ENCODE results near the gene TRPM8. TPM values are rescaled to one million over a fixed set of nuclear protein-coding genes. Genes with fewer than 3 reads are reported as not detected.

Gene TRPM8
- total RNA-seq, 1 donor from 2014 or later = 7.5 TPM

DNA sequence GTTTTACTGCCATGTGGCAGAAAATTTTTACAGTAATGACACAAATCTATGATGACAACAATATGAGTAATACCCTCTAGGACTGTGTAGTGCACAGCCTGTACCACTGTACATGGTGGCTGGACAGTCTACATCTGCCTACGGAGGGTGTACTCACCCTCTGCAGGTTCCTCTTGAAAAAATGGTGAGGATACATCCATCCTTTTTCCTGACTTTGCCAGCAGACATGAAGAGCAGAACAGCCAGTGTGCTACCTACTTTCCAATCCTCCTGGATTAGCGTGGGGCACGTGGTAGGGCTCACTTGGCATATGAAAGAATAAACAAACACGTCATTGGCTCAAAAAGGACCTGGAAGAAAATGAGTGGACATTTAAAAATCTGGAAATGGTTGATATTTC is 62.6 kb downstream of the TRPM8 start:
- H3K4me1 Mint-ChIP-seq = peaks cover 17% of the 10 kb centered on the region
- no peak overlapping the region for H3K27ac Mint-ChIP-seq
- DNase-seq (ENCODE audit: low spot score) = no peak
- H3K9me3 Mint-ChIP-seq = peaks cover 15% of the 10 kb centered on the region
- H3K4me3 Mint-ChIP-seq = no peak overlapping the region
- Histone ChIP-seq H3K4me1 (peaks cover 9% of the 10 kb centered on the region), H3K4me3 (no peak overlapping the region), H3F3A (ENCODE audit: low read depth) (peaks cover 9% of the 10 kb centered on the region), H3K4me2 (no peak overlapping the region), H3K27me3 (no peaks in the 10 kb centered on the region), H4K20me1 (ENCODE audit: low read depth) (no peaks in the 10 kb centered on the region), H3K79me2 (ENCODE audit: low read depth) (no peaks in the 10 kb centered on the region), H3K9ac (no peak overlapping the region), H3K9me3 (ENCODE audit: low read depth) (no peaks in the 10 kb centered on the region), H2AFZ (replicated peaks) (no peak overlapping the region), H3K27ac (no peak overlapping the region), H3K36me3 (no peaks in the 10 kb centered on the region)
- TF ChIP-seq, protein P1, sequence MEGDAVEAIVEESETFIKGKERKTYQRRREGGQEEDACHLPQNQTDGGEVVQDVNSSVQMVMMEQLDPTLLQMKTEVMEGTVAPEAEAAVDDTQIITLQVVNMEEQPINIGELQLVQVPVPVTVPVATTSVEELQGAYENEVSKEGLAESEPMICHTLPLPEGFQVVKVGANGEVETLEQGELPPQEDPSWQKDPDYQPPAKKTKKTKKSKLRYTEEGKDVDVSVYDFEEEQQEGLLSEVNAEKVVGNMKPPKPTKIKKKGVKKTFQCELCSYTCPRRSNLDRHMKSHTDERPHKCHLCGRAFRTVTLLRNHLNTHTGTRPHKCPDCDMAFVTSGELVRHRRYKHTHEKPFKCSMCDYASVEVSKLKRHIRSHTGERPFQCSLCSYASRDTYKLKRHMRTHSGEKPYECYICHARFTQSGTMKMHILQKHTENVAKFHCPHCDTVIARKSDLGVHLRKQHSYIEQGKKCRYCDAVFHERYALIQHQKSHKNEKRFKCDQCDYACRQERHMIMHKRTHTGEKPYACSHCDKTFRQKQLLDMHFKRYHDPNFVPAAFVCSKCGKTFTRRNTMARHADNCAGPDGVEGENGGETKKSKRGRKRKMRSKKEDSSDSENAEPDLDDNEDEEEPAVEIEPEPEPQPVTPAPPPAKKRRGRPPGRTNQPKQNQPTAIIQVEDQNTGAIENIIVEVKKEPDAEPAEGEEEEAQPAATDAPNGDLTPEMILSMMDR (IDR thresholded peaks at IDR 0.05) = no peak
- TF ChIP-seq EZH2phosphoT487 (IDR thresholded peaks at IDR 0.05) = no peak
- no peak for TF ChIP-seq EZH2 (IDR thresholded peaks at IDR 0.05)
- peaks cover 3% of the 10 kb centered on the region for H3K27me3 Mint-ChIP-seq (ENCODE audit: insufficient read depth, low read depth)
- peaks cover 3% of the 10 kb centered on the region for H3K36me3 Mint-ChIP-seq

DNA sequence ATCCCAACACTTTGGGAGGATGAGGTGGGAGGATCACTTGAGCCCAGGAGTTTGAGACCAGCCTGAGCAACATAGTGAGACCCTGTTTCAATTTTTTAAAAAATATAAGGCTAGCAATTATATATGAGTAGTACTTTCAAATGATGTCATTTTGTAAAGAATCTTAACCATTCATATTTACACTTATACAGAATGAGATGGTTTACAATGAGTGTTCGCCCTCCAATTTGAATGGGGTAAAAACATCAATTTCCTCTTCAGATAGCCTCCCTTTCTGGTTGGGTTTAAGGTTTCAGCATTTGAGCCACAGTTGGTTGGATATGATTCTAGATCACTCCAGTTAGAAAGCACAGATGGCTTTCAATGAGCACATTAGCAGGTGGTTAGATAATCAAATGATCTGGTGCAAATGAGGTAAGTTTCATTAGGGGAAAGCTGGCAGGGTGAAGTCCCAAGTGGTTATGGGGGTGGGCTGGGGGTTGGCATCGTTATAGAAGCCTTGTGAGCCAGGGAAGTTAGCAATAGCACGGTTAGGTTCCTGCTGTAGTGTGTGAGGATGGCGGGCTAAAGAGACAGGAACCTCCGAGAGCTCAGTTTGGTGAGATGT is 63.9 kb downstream of the TRPM8 start:
- H3K27ac Mint-ChIP-seq = no peak overlapping the region
- H3K4me2 ChIP-seq = no peak overlapping the region
- peaks cover 16% of the 10 kb centered on the region for H3K4me1 Mint-ChIP-seq
- no peaks in the 10 kb centered on the region for H3K79me2 ChIP-seq (ENCODE audit: low read depth)
- no peak overlapping the region for H3K27ac ChIP-seq
- H2AFZ ChIP-seq (replicated peaks) = no peak overlapping the region
- peaks cover 9% of the 10 kb centered on the region for H3K4me1 ChIP-seq
- no peaks in the 10 kb centered on the region for H3K36me3 ChIP-seq
- no peak overlapping the region for H3K4me3 Mint-ChIP-seq
- no peak for DNase-seq (ENCODE audit: low spot score)
- H3K27me3 ChIP-seq = no peaks in the 10 kb centered on the region
- peaks cover 6% of the 10 kb centered on the region for H3K36me3 Mint-ChIP-seq
- no peak overlapping the region for H3K9ac ChIP-seq
- H3F3A ChIP-seq (ENCODE audit: low read depth) = peaks cover 9% of the 10 kb centered on the region
- H3K9me3 ChIP-seq (ENCODE audit: low read depth) = no peaks in the 10 kb centered on the region
- H3K4me3 ChIP-seq = no peak overlapping the region
- H3K9me3 Mint-ChIP-seq = peaks cover 22% of the 10 kb centered on the region
- H3K27me3 Mint-ChIP-seq (ENCODE audit: insufficient read depth, low read depth) = peaks cover 7% of the 10 kb centered on the region
- H4K20me1 ChIP-seq (ENCODE audit: low read depth) = no peaks in the 10 kb centered on the region
- no peak for TF ChIP-seq EZH2phosphoT487 (IDR thresholded peaks at IDR 0.05)
- TF ChIP-seq EZH2 (IDR thresholded peaks at IDR 0.05) = no peak
- TF ChIP-seq, protein P1 (IDR thresholded peaks at IDR 0.05) = no peak

DNA sequence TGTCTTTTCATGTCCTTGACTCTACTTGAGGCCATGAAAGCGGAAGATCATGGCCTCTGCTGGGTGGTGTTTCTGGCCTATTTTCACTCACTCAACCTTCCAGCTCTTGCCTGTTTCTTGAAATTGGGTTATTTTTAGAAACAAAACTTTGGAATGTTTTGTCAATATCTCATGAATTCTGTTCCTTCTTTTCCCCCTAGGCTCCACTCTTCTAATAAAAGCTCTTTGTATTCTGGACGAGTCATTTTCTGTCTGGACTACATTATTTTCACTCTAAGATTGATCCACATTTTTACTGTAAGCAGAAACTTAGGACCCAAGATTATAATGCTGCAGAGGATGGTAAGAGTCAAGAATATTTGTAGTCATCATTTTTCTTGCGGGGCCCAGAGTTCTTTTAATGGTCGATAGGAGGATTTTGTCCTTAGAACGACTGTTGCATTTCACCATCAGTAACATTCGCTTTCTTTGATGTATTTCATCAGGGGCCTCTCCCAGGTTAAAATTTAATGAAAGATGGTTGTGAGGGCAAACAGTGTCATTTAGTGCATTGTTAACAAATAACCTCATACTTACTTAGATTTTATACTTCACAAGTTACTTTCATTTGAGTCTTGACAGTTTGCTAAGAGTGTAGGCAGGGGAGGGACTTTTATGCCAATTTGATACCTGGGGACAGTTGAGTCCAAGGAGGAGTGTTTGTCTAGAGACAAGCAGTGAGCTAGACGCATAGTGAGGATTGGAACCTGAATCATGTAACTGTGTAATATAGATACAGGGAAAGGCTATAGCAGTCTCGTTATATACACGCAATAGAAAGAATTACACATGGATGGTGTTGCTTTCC is 64.6 kb downstream of the TRPM8 start:
- Histone ChIP-seq H2AFZ (replicated peaks) (no peak overlapping the region), H3K4me1 (peaks cover 8% of the 10 kb centered on the region), H3K27ac (no peak overlapping the region), H3F3A (ENCODE audit: low read depth) (peaks cover 7% of the 10 kb centered on the region), H3K4me3 (no peak overlapping the region), H4K20me1 (ENCODE audit: low read depth) (no peaks in the 10 kb centered on the region), H3K27me3 (no peaks in the 10 kb centered on the region), H3K4me2 (no peak overlapping the region), H3K36me3 (no peaks in the 10 kb centered on the region), H3K9ac (no peak overlapping the region), H3K79me2 (ENCODE audit: low read depth) (no peaks in the 10 kb centered on the region), H3K9me3 (ENCODE audit: low read depth) (no peaks in the 10 kb centered on the region)
- H3K36me3 Mint-ChIP-seq = peaks cover 6% of the 10 kb centered on the region
- peaks cover 7% of the 10 kb centered on the region for H3K27me3 Mint-ChIP-seq (ENCODE audit: insufficient read depth, low read depth)
- TF ChIP-seq, protein P1 (IDR thresholded peaks at IDR 0.05) = no peak
- TF ChIP-seq EZH2phosphoT487 (IDR thresholded peaks at IDR 0.05) (no peak), EZH2 (IDR thresholded peaks at IDR 0.05) (no peak)
- DNase-seq (ENCODE audit: low spot score) = no peak
- H3K4me1 Mint-ChIP-seq = peaks cover 16% of the 10 kb centered on the region
- no peak overlapping the region for H3K27ac Mint-ChIP-seq
- peaks cover 22% of the 10 kb centered on the region for H3K9me3 Mint-ChIP-seq
- H3K4me3 Mint-ChIP-seq = no peak overlapping the region

Measured in neural progenitor cell (in vitro differentiated cells).